GM12874 (cell line): ENCODE results near the gene LCN2.
A peak's percentile ranks its signal among the peaks of the same experiment; 100 is the strongest.

Experiments
- TF ChIP-seq, protein P1 (sequence below): IDR thresholded peaks from 2 replicates; pipeline ENCODE4 v1.5.1; 2011; ENCODE audit warnings: low read depth, mild to moderate bottlenecking, control low read depth, low read length, moderate library complexity; ENCODE audit not compliant: insufficient read depth

Gene LCN2

DNA sequence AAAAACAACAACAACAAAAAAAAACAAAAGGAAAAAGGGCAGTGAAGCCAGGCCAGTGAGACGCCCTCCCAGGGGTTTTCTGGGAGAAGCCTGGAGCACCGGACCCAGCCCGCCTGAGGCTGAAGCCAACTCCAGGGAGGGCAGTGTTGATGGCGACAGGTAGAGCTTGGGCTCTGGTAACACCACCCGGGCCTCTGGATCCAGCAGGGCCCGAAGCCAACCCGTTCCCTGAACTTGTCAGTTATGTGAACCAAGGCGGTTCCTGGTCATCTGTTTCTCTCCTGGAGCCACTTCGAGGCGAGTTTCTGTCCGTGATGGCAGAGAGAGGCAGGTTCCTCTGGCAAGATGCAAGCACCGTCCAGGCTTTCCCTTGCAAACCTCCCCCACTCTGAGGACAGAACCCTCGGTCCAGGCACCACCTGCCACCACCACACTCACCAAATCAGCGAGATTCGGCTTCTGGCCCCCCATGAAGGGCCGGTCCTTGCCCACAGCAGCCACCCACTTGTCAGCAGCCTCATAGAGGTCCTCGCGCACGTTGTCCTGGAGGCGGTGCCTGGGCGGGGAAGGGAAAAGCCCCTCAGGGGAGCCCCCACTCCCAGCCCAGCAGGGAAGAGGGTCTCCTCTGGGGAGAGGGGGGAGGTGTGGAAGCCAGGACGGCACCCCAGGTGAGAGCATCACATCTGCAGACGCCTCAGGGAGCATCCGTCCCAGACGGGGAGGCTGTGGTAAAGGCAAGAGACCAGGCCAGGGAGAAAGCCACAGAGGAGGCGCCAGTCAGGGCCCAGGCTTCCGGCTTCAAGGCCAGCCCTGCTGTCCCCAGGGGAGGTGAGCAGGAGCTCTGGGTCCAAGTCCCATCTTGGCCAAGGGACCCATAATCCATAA is 27.1 kb upstream of the LCN2 start:
- TF ChIP-seq, protein P1, sequence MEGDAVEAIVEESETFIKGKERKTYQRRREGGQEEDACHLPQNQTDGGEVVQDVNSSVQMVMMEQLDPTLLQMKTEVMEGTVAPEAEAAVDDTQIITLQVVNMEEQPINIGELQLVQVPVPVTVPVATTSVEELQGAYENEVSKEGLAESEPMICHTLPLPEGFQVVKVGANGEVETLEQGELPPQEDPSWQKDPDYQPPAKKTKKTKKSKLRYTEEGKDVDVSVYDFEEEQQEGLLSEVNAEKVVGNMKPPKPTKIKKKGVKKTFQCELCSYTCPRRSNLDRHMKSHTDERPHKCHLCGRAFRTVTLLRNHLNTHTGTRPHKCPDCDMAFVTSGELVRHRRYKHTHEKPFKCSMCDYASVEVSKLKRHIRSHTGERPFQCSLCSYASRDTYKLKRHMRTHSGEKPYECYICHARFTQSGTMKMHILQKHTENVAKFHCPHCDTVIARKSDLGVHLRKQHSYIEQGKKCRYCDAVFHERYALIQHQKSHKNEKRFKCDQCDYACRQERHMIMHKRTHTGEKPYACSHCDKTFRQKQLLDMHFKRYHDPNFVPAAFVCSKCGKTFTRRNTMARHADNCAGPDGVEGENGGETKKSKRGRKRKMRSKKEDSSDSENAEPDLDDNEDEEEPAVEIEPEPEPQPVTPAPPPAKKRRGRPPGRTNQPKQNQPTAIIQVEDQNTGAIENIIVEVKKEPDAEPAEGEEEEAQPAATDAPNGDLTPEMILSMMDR: no peak

DNA sequence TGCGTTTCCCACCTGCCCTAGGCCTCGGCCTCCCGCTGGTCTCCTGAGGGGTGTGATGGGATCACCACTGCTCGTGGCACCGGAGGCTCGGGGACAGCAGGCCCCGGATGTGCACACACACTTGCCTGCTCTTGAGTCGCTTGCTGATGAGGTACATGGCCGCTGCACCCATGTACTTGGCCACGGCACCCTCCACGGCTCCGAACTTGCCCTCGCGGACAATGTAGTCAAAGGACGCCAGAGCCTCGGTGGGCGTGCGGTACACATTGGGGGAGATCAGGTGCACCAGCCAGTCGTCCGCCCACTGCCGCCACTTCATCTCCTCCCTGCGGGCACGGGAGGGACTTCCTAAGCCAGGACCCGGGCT is 26.5 kb upstream of the LCN2 start:
- TF ChIP-seq, protein P1: no peak

DNA sequence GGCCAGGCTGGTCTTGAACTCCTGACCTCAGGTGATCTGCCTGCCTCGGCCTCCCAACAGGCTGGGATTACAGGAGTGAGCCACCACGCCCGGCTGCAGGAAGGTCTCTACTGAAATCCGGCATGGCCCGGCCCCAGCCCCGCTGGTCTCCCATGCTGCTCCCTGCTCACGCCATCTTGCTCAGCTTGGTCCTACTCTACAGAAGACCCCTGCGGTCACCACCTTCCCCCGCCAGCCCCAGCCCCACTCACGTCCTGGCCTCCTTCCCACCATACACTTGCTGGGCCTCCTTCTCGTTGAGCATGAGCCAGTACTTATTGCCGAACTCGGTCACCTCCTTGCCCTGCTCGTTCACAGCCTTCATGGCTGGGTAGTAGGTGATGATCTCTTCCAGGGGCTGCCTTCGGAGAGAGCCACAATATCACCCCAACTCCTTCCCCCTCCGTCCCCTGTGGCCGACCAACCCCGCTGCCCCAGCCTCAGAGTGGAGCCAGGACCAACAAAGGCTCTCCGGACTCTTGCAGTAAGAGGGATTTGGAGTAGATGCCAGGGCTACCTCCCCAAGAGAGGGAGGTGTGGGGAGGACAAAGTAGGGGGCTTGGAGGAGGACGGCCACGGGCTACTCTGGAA is 25.7 kb upstream of the LCN2 start:
- TF ChIP-seq, protein P1: no peak

DNA sequence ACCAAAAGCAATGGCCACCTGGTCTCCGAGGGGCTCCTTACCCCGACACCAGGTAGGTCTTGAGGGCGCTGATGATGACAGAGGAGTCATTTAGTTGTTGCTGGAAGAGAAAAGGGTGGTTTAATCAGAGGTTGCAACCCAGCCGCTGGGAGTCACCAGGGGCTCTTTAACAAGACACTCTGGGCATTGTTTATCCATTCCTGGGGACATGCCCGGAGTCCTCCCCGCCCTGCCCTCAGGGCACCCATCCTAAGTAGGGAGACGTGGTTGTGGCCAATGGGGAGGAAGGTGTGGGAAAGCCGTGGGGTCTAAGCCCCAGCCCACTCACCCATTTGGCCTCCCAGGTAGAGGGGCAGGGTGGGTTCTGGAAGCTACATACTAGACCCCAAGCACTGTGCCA is 24.8 kb upstream of the LCN2 start:
- TF ChIP-seq, protein P1: no peak

DNA sequence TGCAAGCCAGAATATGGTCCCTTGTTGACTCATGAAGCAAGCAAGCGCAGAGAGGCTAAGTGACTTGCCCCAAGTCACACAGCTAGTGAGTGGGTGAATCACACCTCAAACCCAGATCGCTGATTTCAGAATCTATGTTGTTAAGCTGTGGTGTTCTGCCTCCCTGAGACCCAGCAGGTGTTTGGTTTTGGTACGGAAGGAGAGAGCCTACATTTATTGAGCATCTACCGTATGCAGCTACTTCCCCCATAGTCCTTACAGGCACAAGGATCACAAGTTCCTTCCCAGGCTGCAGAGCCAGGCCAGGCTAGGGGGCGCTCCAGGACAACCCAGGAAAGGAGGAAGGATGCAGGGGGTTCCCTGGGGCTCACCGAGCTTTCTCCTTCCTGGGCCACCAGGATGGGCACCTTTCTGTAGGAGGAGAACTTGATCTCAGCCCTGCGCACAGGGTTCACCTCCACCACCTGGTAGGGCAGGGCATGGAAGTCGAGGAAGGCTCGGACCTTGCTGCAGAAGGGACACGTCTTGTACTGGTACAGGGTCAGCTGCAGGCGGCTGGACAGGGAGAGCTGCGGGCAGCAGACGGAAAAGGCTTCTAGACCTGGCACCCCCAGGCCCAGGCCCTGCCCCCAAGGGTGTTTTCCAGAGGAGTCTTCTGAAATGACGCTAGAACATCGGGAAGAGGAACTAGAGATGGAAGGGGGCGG is 24.2 kb upstream of the LCN2 start:
- TF ChIP-seq, protein P1: peak; percentile 76

DNA sequence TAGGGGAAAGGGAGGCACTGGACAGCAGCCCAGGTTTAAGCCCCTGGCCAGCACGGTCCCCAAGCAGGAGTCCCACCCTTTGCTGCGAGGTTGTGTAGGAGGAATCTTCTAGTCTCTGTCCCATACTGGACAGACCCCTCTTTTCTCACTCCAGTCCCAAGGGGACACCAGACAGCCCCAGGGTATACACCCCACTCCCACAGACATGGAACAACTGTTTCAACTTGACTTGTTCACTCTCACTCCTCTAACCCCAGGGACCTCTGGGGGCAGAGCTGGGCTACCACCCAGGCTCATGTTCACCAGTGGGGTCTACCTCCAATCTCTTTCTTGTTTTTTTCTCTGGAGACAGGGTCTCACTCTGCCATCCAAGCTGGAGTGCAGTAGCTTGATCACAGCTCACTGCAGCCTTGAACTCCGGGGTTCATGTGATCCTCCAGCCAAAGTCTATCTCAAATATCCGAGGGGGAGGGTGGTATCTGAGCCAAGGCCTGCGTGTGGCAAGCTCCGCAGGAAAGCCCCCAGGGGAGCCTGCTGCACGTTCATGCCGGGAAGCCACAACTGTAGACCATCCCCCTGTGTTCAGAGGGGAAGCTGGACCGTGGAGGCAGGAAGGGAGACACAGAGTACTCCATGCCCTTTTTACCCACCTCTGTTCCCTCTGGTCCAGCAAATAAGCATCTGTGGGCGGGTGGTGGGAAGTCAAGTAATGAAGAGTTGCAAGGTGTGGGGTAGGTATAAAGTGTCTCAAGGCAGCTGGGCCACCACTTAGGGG is 23.5 kb upstream of the LCN2 start:
- TF ChIP-seq, protein P1: no peak
